Thoracic aorta (tissue), 2 donors: ENCODE measurements around the gene SLC26A6. TPM values are rescaled to one million over a fixed set of nuclear protein-coding genes. Genes with fewer than 3 reads are reported as not detected.

Experiments
- ATAC-seq: fragments of 150-250 bp; one replicate; pipeline ENCODE4 v1.8.0; 2017; ENCODE audit warnings: low read depth; ENCODE audit not compliant: insufficient number of reproducible peaks, low FRiP score
- DNase-seq: peaks from one replicate; pipeline ENCODE4 v3.0.0-alpha.2; 2020; ENCODE audit warnings: low spot score
- H3K27ac ChIP-seq, 2 donors: fragments of 200-600 bp; sonication (generic); 1 replicate in 1 of 2; 2 replicates in 1 of 2; pipeline ENCODE4 v1.5.1; 2016; ENCODE audit warnings: mild to moderate bottlenecking in 2 of 2, moderate library complexity in 2 of 2
- H3K27me3 ChIP-seq: fragments of 200-600 bp; sonication (generic); replicated peaks from 2 replicates; pipeline ENCODE4 v1.6.0; 2016; ENCODE audit warnings: mild to moderate bottlenecking; ENCODE audit not compliant: insufficient read depth
- H3K36me3 ChIP-seq: fragments of 200-600 bp; sonication (generic); one replicate; pipeline ENCODE4 v1.5.1; 2016
- H3K4me1 ChIP-seq, 2 donors: fragments of 200-600 bp; sonication (generic); 1 replicate in 1 of 2; 2 replicates in 1 of 2; pipeline versions ENCODE4 v1.5.1 to v1.6.0; 2016; ENCODE audit warnings: low read depth in 2 of 2, mild to moderate bottlenecking in 1 of 2; ENCODE audit not compliant: control insufficient read depth in 1 of 2
- H3K4me3 ChIP-seq: fragments of 200-600 bp; sonication (generic); 2 replicates; pipeline ENCODE4 v1.5.1; 2016; ENCODE audit warnings: mild to moderate bottlenecking
- H3K9me3 ChIP-seq: fragments of 200-600 bp; sonication (generic); 2 replicates; pipeline ENCODE4 v1.5.1; 2016
- CTCF ChIP-seq: fragments of 200-600 bp; sonication (generic); IDR thresholded peaks from one replicate; pipeline ENCODE4 v1.5.1; 2019; ENCODE audit warnings: antibody characterized with exemption
- total RNA-seq, 2 donors: library from RNA; depleted of rRNA; stranded (reverse); fragments of >200 nt; gene quantifications; one replicate each; pipeline versions ENCODE4 v1.1.0 to v1.2.3, GENCODE V29; 2016

Gene SLC26A6
- total RNA-seq, 2 donors from 2014 or later = 93.9 to 102 TPM

GRCh38 chr3:48661501-48662144 lies 26.4 kb upstream of the SLC26A6 start:
- Histone ChIP-seq H3K4me3 (peak overlapping the region; percentile 69), H3K36me3 (no peaks in the 10 kb centered on the region), H3K4me1 (peaks cover 4 to 24% of the 10 kb centered on the region in 2 donors), H3K9me3 (no peaks in the 10 kb centered on the region), H3K27me3 (no peaks in the 10 kb centered on the region), H3K27ac (no peak overlapping the region)
- DNase-seq = no peak
- no peak for TF ChIP-seq CTCF
- ATAC-seq = no peak

- H3K4me3 ChIP-seq = peak overlapping the region; percentile 69
- no peak overlapping the region for H3K27ac ChIP-seq
- H3K4me1 ChIP-seq = peaks cover 4 to 26% of the 10 kb centered on the region in 2 donors
- ATAC-seq (no peak), DNase-seq (no peak)
- TF ChIP-seq CTCF = no peak
- no peaks in the 10 kb centered on the region for H3K27me3 ChIP-seq
- H3K36me3 ChIP-seq = no peaks in the 10 kb centered on the region
- H3K9me3 ChIP-seq = no peaks in the 10 kb centered on the region
Observed at GRCh38 chr3:48660800-48661400, 25.6 kb upstream of the SLC26A6 start.

GRCh38 chr3:48656841-48657281 lies 21.6 kb upstream of the SLC26A6 start:
- TF ChIP-seq CTCF = no peak
- no peaks in the 10 kb centered on the region for H3K27me3 ChIP-seq
- peaks cover 9 to 20% of the 10 kb centered on the region in 2 donors for H3K4me1 ChIP-seq
- H3K36me3 ChIP-seq = no peaks in the 10 kb centered on the region
- no peak for ATAC-seq
- no peaks in the 10 kb centered on the region for H3K9me3 ChIP-seq
- H3K27ac ChIP-seq = peak overlapping the region in 1 of 2 donors; percentile 66
- H3K4me3 ChIP-seq = peak overlapping the region; percentile 72
- DNase-seq = no peak

- Histone ChIP-seq H3K27me3 (no peaks in the 10 kb centered on the region), H3K27ac (peak overlapping the region; percentile 51 to 66)
- peak; percentile 76 for TF ChIP-seq CTCF
Observed at GRCh38 chr3:48656061-48656840, 21.0 kb upstream of the SLC26A6 start.

GRCh38 chr3:48655606-48656005 lies 20.3 kb upstream of the SLC26A6 start:
- H3K27ac ChIP-seq = peak overlapping the region; percentile 51 to 66

More at GRCh38 chr3:48656061-48656840, 21.0 kb upstream of the SLC26A6 start:
- Histone ChIP-seq H3K4me3 (peak overlapping the region; percentile 72), H3K36me3 (no peaks in the 10 kb centered on the region), H3K9me3 (no peaks in the 10 kb centered on the region), H3K4me1 (peaks cover 6 to 15% of the 10 kb centered on the region in 2 donors)
- DNase-seq (peak; percentile 66), ATAC-seq (peak; percentile 69)

More at GRCh38 chr3:48655606-48656005, 20.3 kb upstream of the SLC26A6 start:
- peaks cover 5 to 10% of the 10 kb centered on the region in 2 donors for H3K4me1 ChIP-seq
- DNase-seq = no peak
- H3K4me3 ChIP-seq = peak overlapping the region; percentile 72
- ATAC-seq = no peak
- H3K27me3 ChIP-seq = no peaks in the 10 kb centered on the region
- TF ChIP-seq CTCF = no peak
- H3K36me3 ChIP-seq = no peaks in the 10 kb centered on the region
- H3K9me3 ChIP-seq = no peaks in the 10 kb centered on the region
